ENCODE measurements around the gene WDR5B. TPM values are rescaled to one million over a fixed set of nuclear protein-coding genes. Genes with fewer than 3 reads are reported as not detected.
A peak's percentile ranks its signal among the peaks of the same experiment; 100 is the strongest.
"Not testable (repeated sequence)": the region's sequence is repeated elsewhere in the genome, so short reads cannot be mapped to it uniquely, and the experiment has no call there.

Gene WDR5B
- total and polyA plus RNA-seq, 3 experiments from 2014 or later = 1.6 to 4.8 (median 4.6) TPM

DNA sequence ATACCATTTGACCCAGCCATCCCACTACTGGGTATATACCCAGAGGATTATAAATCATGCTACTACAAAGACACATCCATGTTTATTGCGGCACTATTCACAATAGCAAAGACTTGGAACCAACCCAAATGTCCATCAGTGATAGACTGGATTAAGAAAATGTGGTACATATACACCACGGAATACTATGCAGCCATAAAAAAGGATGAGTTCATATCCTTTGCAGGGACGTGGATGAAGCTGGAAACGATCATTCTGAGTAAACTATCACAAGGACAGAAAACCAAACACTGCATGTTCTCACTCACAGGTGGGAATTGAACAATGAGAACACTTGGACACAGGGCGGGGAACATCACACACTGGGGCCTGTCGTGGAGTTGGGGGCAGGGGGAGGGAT, 32.4 kb upstream of the WDR5B start:
- H3K27ac Mint-ChIP-seq; DNase-seq; H3K4me1 ChIP-seq (ENCODE audit: insufficient read depth, low read length); H3K27me3 ChIP-seq (ENCODE audit: insufficient read depth, low read length, poor library complexity, severe bottlenecking); H3K27me3 Mint-ChIP-seq; H3K4me3 ChIP-seq (ENCODE audit: low read length); H3K9me3 ChIP-seq (ENCODE audit: low read length); POLR2A ChIA-PET; H3K9me3 Mint-ChIP-seq; CTCF ChIA-PET; H3K27ac ChIP-seq (ENCODE audit: low read depth, low read length): not testable (repeated sequence)
- H3K36me3 ChIP-seq (ENCODE audit: insufficient read depth, low read length) = peaks cover 40% of the 10 kb centered on the region
- Mint-ChIP-seq H3K4me1 (peaks cover 9 to 15% (median 11%) of the 10 kb centered on the region in 3 donors), H3K36me3 (peaks cover 60 to 93% (median 62%) of the 10 kb centered on the region in 3 donors), H3K4me3 (peak overlapping the region in 1 of 7 donors; percentile 37)

GRCh38 chr3:122444491-122444887, 28.6 kb upstream of the WDR5B start:
- Mint-ChIP-seq H3K36me3 (peaks cover 70 to 98% (median 80%) of the 10 kb centered on the region in 3 donors), H3K27ac (peak overlapping the region in 1 of 8 donors; percentile 36), H3K4me1 (peaks cover 11 to 15% (median 11%) of the 10 kb centered on the region in 3 donors)
- H3K27ac ChIP-seq (ENCODE audit: low read depth, low read length); H3K9me3 ChIP-seq (ENCODE audit: low read length); POLR2A ChIA-PET; H3K27me3 ChIP-seq (ENCODE audit: insufficient read depth, low read length, poor library complexity, severe bottlenecking); H3K4me1 ChIP-seq (ENCODE audit: insufficient read depth, low read length); H3K27me3 Mint-ChIP-seq; H3K4me3 Mint-ChIP-seq; H3K9me3 Mint-ChIP-seq; DNase-seq; H3K4me3 ChIP-seq (ENCODE audit: low read length): not testable (repeated sequence)
- CTCF ChIA-PET = interaction anchor here (1.5 kb wide), 1 partner anchor 12 kb away, joined by 4 read pairs; no protein-coding TSS in a partner anchor
- H3K36me3 ChIP-seq (ENCODE audit: insufficient read depth, low read length) = peaks cover 29% of the 10 kb centered on the region

DNA sequence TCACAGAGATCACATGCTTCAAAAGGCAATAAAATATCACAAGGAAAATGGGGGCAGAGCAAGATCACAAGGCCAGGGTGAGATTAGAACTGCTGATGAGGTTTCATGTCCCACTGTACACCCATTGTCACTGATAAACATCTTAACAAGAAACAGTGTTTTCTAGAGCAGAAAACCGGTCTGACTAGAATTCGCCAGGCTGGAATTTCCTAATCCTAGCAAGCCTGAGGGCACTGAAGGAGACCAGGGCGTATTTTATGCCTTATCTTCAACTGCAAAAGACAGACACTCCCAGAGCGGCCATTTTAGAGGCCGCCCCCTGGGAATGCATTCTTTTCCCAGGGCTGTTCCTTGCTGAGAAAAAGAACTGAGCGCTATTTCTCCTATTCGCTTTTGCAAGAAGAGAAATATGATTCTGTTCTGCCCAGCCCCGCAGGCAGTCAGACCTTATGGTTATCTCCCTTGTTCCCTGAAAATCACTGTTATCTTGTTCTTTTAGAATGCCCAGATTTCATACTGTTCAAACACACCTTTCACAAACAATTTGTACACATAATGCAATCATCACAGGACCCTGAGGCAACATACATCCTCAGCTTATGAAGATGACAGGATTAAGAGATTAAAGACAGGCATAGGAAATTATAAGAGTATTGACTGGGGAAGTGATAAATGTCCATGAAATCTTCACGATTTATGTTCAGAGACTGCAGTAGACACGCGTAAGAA, 28.1 kb upstream of the WDR5B start:
- H3K36me3 Mint-ChIP-seq = peaks cover 64 to 97% (median 77%) of the 10 kb centered on the region in 3 donors

GRCh38 chr3:122443090-122443489, 27.2 kb upstream of the WDR5B start:
- Mint-ChIP-seq H3K4me3 (no peak overlapping the region), H3K9me3 (peaks cover 2 to 9% (median 4%) of the 10 kb centered on the region in 5 donors), H3K27ac (no peak overlapping the region), H3K36me3 (peaks cover 59 to 97% (median 70%) of the 10 kb centered on the region in 3 donors), H3K4me1 (peaks cover 7 to 15% (median 11%) of the 10 kb centered on the region in 3 donors), H3K27me3 (no peaks in the 10 kb centered on the region)
- H3K4me3 ChIP-seq (ENCODE audit: low read length) = no peak overlapping the region
- H3K27ac ChIP-seq (ENCODE audit: low read depth, low read length) = no peak overlapping the region
- DNase-seq = no peak
- H3K4me1 ChIP-seq (ENCODE audit: insufficient read depth, low read length) = no peaks in the 10 kb centered on the region
- H3K36me3 ChIP-seq (ENCODE audit: insufficient read depth, low read length) = peaks cover 27% of the 10 kb centered on the region
- ChIA-PET POLR2A (no interaction called here), CTCF (no interaction called here)
- H3K27me3 ChIP-seq (ENCODE audit: insufficient read depth, low read length, poor library complexity, severe bottlenecking) = no peaks in the 10 kb centered on the region
- no peaks in the 10 kb centered on the region for H3K9me3 ChIP-seq (ENCODE audit: low read length)

More for the DNA sequence above, 28.1 kb upstream of the WDR5B start:
- H3K4me1 ChIP-seq (ENCODE audit: insufficient read depth, low read length); POLR2A ChIA-PET; H3K27me3 ChIP-seq (ENCODE audit: insufficient read depth, low read length, poor library complexity, severe bottlenecking); H3K4me3 Mint-ChIP-seq; H3K27me3 Mint-ChIP-seq; H3K4me3 ChIP-seq (ENCODE audit: low read length); CTCF ChIA-PET; DNase-seq; H3K9me3 ChIP-seq (ENCODE audit: low read length); H3K27ac Mint-ChIP-seq; H3K27ac ChIP-seq (ENCODE audit: low read depth, low read length); H3K9me3 Mint-ChIP-seq: not testable (repeated sequence)
- peaks cover 29% of the 10 kb centered on the region for H3K36me3 ChIP-seq (ENCODE audit: insufficient read depth, low read length)
- H3K4me1 Mint-ChIP-seq = peaks cover 11 to 15% (median 11%) of the 10 kb centered on the region in 3 donors

- H3K4me1 ChIP-seq (ENCODE audit: insufficient read depth, low read length) = no peaks in the 10 kb centered on the region
- Mint-ChIP-seq H3K27ac (peak overlapping the region in 1 of 8 donors; percentile 82), H3K4me3 (no peak overlapping the region), H3K27me3 (no peaks in the 10 kb centered on the region), H3K9me3 (peaks cover 4 to 18% (median 6%) of the 10 kb centered on the region in 5 donors), H3K4me1 (peaks cover 0 to 2% (median 0%) of the 10 kb centered on the region in 3 donors), H3K36me3 (peaks cover 41 to 88% (median 46%) of the 10 kb centered on the region in 3 donors)
- no peak overlapping the region for H3K4me3 ChIP-seq (ENCODE audit: low read length)
- no peaks in the 10 kb centered on the region for H3K9me3 ChIP-seq (ENCODE audit: low read length)
- no peak for DNase-seq
- no peaks in the 10 kb centered on the region for H3K27me3 ChIP-seq (ENCODE audit: insufficient read depth, low read length, poor library complexity, severe bottlenecking)
- ChIA-PET POLR2A (no interaction called here), CTCF (no interaction called here)
- peaks cover 37% of the 10 kb centered on the region for H3K36me3 ChIP-seq (ENCODE audit: insufficient read depth, low read length)
- no peak overlapping the region for H3K27ac ChIP-seq (ENCODE audit: low read depth, low read length)
These were observed 20.1 kb upstream of the WDR5B start for GRCh38 chr3:122435950-122436349.

DNA sequence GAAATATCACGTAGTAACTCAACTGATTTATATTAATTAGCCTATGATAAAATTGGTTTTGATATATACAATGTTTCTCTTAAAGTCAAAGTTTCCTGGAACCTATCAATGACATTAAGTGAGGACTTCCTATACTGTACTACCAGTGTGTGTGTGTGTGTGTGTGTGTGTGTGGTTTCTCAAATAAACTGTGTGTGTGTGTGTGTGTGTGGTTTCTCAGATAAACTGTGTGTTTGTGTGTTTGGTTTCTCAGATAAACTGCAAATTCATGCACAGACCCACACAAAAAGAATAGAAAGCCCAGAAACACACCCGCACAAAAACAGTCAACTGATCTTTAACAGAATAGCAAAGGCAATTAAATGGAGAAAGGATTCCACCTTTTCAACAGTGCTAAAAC, 14.5 kb upstream of the WDR5B start:
- ChIA-PET POLR2A (no interaction called here), CTCF (no interaction called here)
- no peaks in the 10 kb centered on the region for H3K27me3 ChIP-seq (ENCODE audit: insufficient read depth, low read length, poor library complexity, severe bottlenecking)
- Mint-ChIP-seq H3K4me1 (peaks cover 4 to 22% (median 16%) of the 10 kb centered on the region in 3 donors), H3K27ac (peak overlapping the region in 2 of 8 donors; percentile 9 to 26), H3K27me3 (no peaks in the 10 kb centered on the region), H3K36me3 (peaks cover 37 to 86% (median 45%) of the 10 kb centered on the region in 3 donors), H3K9me3 (peaks cover 0 to 13% (median 7%) of the 10 kb centered on the region in 5 donors), H3K4me3 (no peak overlapping the region)
- H3K4me1 ChIP-seq (ENCODE audit: insufficient read depth, low read length) = no peaks in the 10 kb centered on the region
- no peaks in the 10 kb centered on the region for H3K9me3 ChIP-seq (ENCODE audit: low read length)
- H3K4me3 ChIP-seq (ENCODE audit: low read length) = no peak overlapping the region
- H3K36me3 ChIP-seq (ENCODE audit: insufficient read depth, low read length) = peaks cover 20% of the 10 kb centered on the region
- no peak for DNase-seq
- no peak overlapping the region for H3K27ac ChIP-seq (ENCODE audit: low read depth, low read length)

GRCh38 chr3:122427857-122428471, 12.1 kb upstream of the WDR5B start:
- H3K9me3 Mint-ChIP-seq = peaks cover 0 to 13% (median 7%) of the 10 kb centered on the region in 5 donors
- no peaks in the 10 kb centered on the region for H3K27me3 ChIP-seq (ENCODE audit: insufficient read depth, low read length, poor library complexity, severe bottlenecking)
- H3K36me3 ChIP-seq (ENCODE audit: insufficient read depth, low read length) = peaks cover 23% of the 10 kb centered on the region
- H3K27ac ChIP-seq (ENCODE audit: low read depth, low read length) = no peak overlapping the region
- peaks cover 33 to 87% (median 35%) of the 10 kb centered on the region in 3 donors for H3K36me3 Mint-ChIP-seq
- no peak overlapping the region for H3K4me3 Mint-ChIP-seq
- peaks cover 2 to 29% (median 16%) of the 10 kb centered on the region in 3 donors for H3K4me1 Mint-ChIP-seq
- POLR2A ChIA-PET = no interaction called here
- peak overlapping the region in 7 of 8 donors; percentile 2 to 66 (median 41) for H3K27ac Mint-ChIP-seq
- H3K9me3 ChIP-seq (ENCODE audit: low read length) = no peaks in the 10 kb centered on the region
- DNase-seq = no peak
- H3K27me3 Mint-ChIP-seq = no peaks in the 10 kb centered on the region
- H3K4me1 ChIP-seq (ENCODE audit: insufficient read depth, low read length) = no peaks in the 10 kb centered on the region
- H3K4me3 ChIP-seq (ENCODE audit: low read length) = no peak overlapping the region
- CTCF ChIA-PET = no interaction called here

GRCh38 chr3:122421836-122422235, 6.0 kb upstream of the WDR5B start:
- Mint-ChIP-seq H3K36me3 (peaks cover 7 to 62% (median 12%) of the 10 kb centered on the region in 3 donors), H3K27me3 (no peaks in the 10 kb centered on the region), H3K4me1 (peaks cover 8 to 33% (median 19%) of the 10 kb centered on the region in 3 donors), H3K4me3 (peak overlapping the region in 1 of 7 donors; percentile 25), H3K27ac (peak overlapping the region in 2 of 8 donors; percentile 15 to 17), H3K9me3 (no peaks in the 10 kb centered on the region)
- ChIA-PET POLR2A (no interaction called here), CTCF (interaction anchor here (1.0 kb wide), 1 partner anchor 37 kb away, joined by 3 read pairs; the partner anchor contains the start of gene FAM162A)
- H3K9me3 ChIP-seq (ENCODE audit: low read length) = no peaks in the 10 kb centered on the region
- no peak for DNase-seq
- H3K36me3 ChIP-seq (ENCODE audit: insufficient read depth, low read length) = peaks cover 17% of the 10 kb centered on the region
- peaks cover 10% of the 10 kb centered on the region for H3K4me1 ChIP-seq (ENCODE audit: insufficient read depth, low read length)
- H3K27me3 ChIP-seq (ENCODE audit: insufficient read depth, low read length, poor library complexity, severe bottlenecking) = no peaks in the 10 kb centered on the region
- no peak overlapping the region for H3K27ac ChIP-seq (ENCODE audit: low read depth, low read length)
- H3K4me3 ChIP-seq (ENCODE audit: low read length) = no peak overlapping the region
